T-helper 2 cell treated with Interferon-gamma antibody and Interleukin-4, amounts not matched to agents 5 μg/mL and 100 μg/mL, for 36 hours (primary cell): ENCODE data around the gene AGAP1.

Experiments
- DNase-seq: peaks from one replicate; pipeline ENCODE4 v3.0.0; 2021; ENCODE audit warnings: low spot score
- H3K27ac Mint-ChIP-seq: one replicate; pipeline ENCODE4 v1.8.0; 2021; ENCODE audit warnings: mild to moderate bottlenecking, mixed read lengths
- H3K27me3 Mint-ChIP-seq: one replicate; pipeline ENCODE4 v1.8.0; 2021; ENCODE audit warnings: low read depth, mixed read lengths
- H3K36me3 Mint-ChIP-seq: one replicate; pipeline ENCODE4 v1.8.0; 2021; ENCODE audit warnings: low read depth, mixed read lengths
- H3K4me1 Mint-ChIP-seq: one replicate; pipeline ENCODE4 v1.8.0; 2021; ENCODE audit warnings: low read depth, mixed read lengths
- H3K4me3 Mint-ChIP-seq: one replicate; pipeline ENCODE4 v1.8.0; 2022; ENCODE audit warnings: mild to moderate bottlenecking, moderate library complexity, mixed read lengths
- H3K9me3 Mint-ChIP-seq: one replicate; pipeline ENCODE4 v1.8.0; 2021; ENCODE audit warnings: mixed read lengths

The AGAP1 gene

DNA sequence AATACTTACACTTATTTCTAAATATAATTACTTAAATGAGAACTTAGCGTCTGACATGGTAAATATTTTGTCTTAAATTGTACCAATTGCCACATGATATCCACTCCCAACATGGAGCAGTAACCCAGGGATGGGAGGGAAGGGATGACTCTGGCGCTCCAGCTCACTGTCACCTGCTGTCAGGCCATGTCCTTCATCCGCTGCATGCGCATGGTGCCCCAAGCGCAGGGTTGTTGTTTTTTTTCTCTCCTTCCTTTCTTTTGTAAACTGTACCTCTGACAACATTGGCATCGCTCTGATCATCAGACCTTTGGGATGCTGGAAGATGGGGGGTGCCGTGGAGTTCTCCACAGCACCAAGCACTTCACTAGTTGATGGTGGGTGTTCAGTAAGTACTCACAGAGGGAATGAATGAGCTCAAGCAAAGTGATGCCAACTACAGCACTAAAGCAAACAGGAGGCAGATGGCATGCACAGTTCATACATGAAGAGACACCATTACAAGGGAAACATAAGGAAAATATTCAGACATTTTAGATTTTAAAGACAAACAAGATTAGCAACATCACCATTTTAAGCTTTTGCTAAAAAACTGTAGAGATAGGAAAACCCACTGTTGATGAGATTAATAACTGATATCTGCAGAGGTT lies 426.5 kb downstream of the AGAP1 start:
- no peak overlapping the region for H3K4me3 Mint-ChIP-seq
- no peaks in the 10 kb centered on the region for H3K4me1 Mint-ChIP-seq

GRCh38 chr2:235921508-235922191 lies 427.8 kb downstream of the AGAP1 start:
- H3K4me1 Mint-ChIP-seq: no peaks in the 10 kb centered on the region
- no peaks in the 10 kb centered on the region for H3K9me3 Mint-ChIP-seq
- DNase-seq: no peak
- H3K27ac Mint-ChIP-seq: no peak overlapping the region
- H3K27me3 Mint-ChIP-seq: no peaks in the 10 kb centered on the region
- H3K4me3 Mint-ChIP-seq: no peak overlapping the region
- no peaks in the 10 kb centered on the region for H3K36me3 Mint-ChIP-seq

More for the DNA sequence above, 426.5 kb downstream of the AGAP1 start:
- H3K36me3 Mint-ChIP-seq: no peaks in the 10 kb centered on the region
- DNase-seq: no peak
- H3K27me3 Mint-ChIP-seq: no peaks in the 10 kb centered on the region
- H3K27ac Mint-ChIP-seq: no peak overlapping the region
- H3K9me3 Mint-ChIP-seq: no peaks in the 10 kb centered on the region

DNA sequence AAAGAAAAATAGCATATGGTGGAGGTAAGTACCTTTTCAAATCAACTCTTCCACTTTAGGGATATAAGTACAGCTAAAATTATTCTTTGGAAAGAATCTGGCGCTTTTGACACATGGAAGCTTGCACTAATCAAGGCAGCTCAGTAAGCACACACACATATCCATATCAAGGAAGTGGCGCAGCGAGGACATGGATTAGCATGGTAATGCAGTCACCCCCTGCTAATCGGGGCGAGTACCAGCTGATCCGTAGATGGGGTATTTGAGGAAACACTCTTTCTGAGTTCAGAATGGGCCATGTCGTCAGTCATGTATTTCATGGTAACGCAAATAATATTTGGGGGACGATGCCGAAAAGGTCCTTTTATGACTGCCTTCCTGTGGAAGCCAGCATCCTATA lies 429.0 kb downstream of the AGAP1 start:
- Mint-ChIP-seq H3K27ac (no peak overlapping the region), H3K9me3 (no peaks in the 10 kb centered on the region), H3K4me1 (no peaks in the 10 kb centered on the region), H3K36me3 (no peaks in the 10 kb centered on the region), H3K27me3 (no peaks in the 10 kb centered on the region), H3K4me3 (no peak overlapping the region)
- no peak for DNase-seq

- DNase-seq: no peak
- H3K9me3 Mint-ChIP-seq: no peaks in the 10 kb centered on the region
- H3K27ac Mint-ChIP-seq: no peak overlapping the region
- no peaks in the 10 kb centered on the region for H3K36me3 Mint-ChIP-seq
- no peak overlapping the region for H3K4me3 Mint-ChIP-seq
- no peaks in the 10 kb centered on the region for H3K27me3 Mint-ChIP-seq
- no peaks in the 10 kb centered on the region for H3K4me1 Mint-ChIP-seq
Observed at GRCh38 chr2:235923859-235924674, 430.2 kb downstream of the AGAP1 start.

- Mint-ChIP-seq H3K27ac (no peak overlapping the region), H3K9me3 (no peaks in the 10 kb centered on the region), H3K4me1 (no peaks in the 10 kb centered on the region), H3K4me3 (no peak overlapping the region), H3K36me3 (no peaks in the 10 kb centered on the region), H3K27me3 (no peaks in the 10 kb centered on the region)
- no peak for DNase-seq
Observed at GRCh38 chr2:235924675-235925063, 430.8 kb downstream of the AGAP1 start.

DNA sequence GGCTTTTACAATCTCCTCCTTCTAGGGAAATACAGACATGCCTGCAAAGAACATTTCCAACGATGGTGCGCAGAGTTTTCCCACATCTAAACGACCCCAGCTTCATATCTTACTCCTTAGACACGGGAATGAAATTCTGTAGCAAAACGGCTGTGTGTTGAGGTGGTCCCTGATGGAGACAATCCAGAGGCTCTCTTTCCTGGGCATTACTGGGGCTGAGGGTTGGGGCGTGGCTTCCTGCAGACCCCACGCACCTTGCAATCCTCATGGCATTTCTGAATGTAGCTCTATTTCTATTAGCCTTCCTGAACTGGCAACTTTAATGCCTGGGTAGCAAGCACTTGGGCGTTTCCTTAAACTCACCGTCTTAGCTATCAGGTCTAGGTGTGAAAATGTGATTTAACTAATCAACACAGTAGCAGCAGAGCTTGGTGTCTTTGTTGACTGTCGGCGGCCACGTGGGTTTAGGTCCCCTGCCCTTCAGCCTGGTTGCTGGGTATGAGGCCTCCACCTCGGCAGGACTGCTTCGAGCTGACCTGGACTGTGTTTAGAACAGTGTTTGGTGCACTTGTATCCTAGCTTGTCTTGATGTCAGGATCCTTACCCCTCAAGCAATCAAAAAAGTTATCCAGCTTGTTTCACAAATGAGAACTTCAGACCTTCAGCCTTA lies 431.5 kb downstream of the AGAP1 start:
- Mint-ChIP-seq H3K27ac (no peak overlapping the region), H3K27me3 (no peaks in the 10 kb centered on the region), H3K9me3 (no peaks in the 10 kb centered on the region), H3K36me3 (no peaks in the 10 kb centered on the region), H3K4me3 (no peak overlapping the region), H3K4me1 (no peaks in the 10 kb centered on the region)
- no peak for DNase-seq

GRCh38 chr2:235926229-235926628 lies 432.4 kb downstream of the AGAP1 start:
- Mint-ChIP-seq H3K9me3 (no peaks in the 10 kb centered on the region), H3K4me3 (no peak overlapping the region), H3K27me3 (no peaks in the 10 kb centered on the region), H3K36me3 (no peaks in the 10 kb centered on the region), H3K27ac (no peak overlapping the region), H3K4me1 (no peaks in the 10 kb centered on the region)
- DNase-seq: no peak

- H3K4me1 Mint-ChIP-seq: no peaks in the 10 kb centered on the region
- no peak for DNase-seq
- no peaks in the 10 kb centered on the region for H3K9me3 Mint-ChIP-seq
- no peaks in the 10 kb centered on the region for H3K27me3 Mint-ChIP-seq
- H3K4me3 Mint-ChIP-seq: no peak overlapping the region
- no peak overlapping the region for H3K27ac Mint-ChIP-seq
- no peaks in the 10 kb centered on the region for H3K36me3 Mint-ChIP-seq
Observed at GRCh38 chr2:235928751-235929370, 435.0 kb downstream of the AGAP1 start.

DNA sequence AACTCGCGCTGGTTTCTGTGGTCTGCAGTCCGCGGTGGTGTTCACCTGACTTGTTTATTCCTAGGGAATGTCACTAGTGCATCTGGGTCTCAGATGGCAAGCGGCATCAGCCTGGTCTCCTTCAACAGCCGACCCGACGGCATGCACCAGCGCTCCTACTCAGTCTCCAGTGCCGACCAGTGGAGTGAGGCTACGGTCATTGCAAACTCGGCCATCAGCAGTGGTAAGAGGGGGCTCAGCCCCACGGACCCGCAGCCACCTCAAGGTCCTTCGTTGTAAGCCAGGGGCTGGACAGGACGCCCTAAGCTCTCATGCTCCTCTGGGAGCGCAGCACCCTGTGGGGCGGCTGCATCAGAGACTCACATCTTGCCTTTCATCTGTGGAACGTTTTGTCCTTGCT lies 436.9 kb downstream of the AGAP1 start:
- H3K36me3 Mint-ChIP-seq: no peaks in the 10 kb centered on the region
- no peak overlapping the region for H3K27ac Mint-ChIP-seq

GRCh38 chr2:235931676-235932075 lies 437.8 kb downstream of the AGAP1 start:
- Mint-ChIP-seq H3K4me3 (no peak overlapping the region), H3K9me3 (peaks cover 7% of the 10 kb centered on the region), H3K36me3 (no peaks in the 10 kb centered on the region), H3K27me3 (peaks cover 2% of the 10 kb centered on the region), H3K4me1 (no peaks in the 10 kb centered on the region), H3K27ac (no peak overlapping the region)
- no peak for DNase-seq

More for the DNA sequence above, 436.9 kb downstream of the AGAP1 start:
- DNase-seq: no peak
- H3K4me3 Mint-ChIP-seq: no peak overlapping the region
- H3K4me1 Mint-ChIP-seq: no peaks in the 10 kb centered on the region
- no peaks in the 10 kb centered on the region for H3K9me3 Mint-ChIP-seq
- H3K27me3 Mint-ChIP-seq: no peaks in the 10 kb centered on the region

- Mint-ChIP-seq H3K9me3 (peaks cover 10% of the 10 kb centered on the region), H3K4me3 (no peak overlapping the region), H3K27me3 (peaks cover 3% of the 10 kb centered on the region), H3K36me3 (no peaks in the 10 kb centered on the region), H3K27ac (no peak overlapping the region), H3K4me1 (no peaks in the 10 kb centered on the region)
- DNase-seq: no peak
Observed at GRCh38 chr2:235934059-235934773, 440.4 kb downstream of the AGAP1 start.

GRCh38 chr2:235934774-235935484 lies 441.1 kb downstream of the AGAP1 start:
- H3K27ac Mint-ChIP-seq: no peak overlapping the region
- peaks cover 6% of the 10 kb centered on the region for H3K27me3 Mint-ChIP-seq
- peaks cover 10% of the 10 kb centered on the region for H3K9me3 Mint-ChIP-seq
- no peak for DNase-seq
- no peak overlapping the region for H3K4me3 Mint-ChIP-seq
- H3K4me1 Mint-ChIP-seq: no peaks in the 10 kb centered on the region
- no peaks in the 10 kb centered on the region for H3K36me3 Mint-ChIP-seq

GRCh38 chr2:235935773-235936172 lies 441.9 kb downstream of the AGAP1 start:
- Mint-ChIP-seq H3K9me3 (peaks cover 10% of the 10 kb centered on the region), H3K4me1 (no peaks in the 10 kb centered on the region), H3K27ac (no peak overlapping the region), H3K27me3 (peaks cover 8% of the 10 kb centered on the region), H3K36me3 (no peaks in the 10 kb centered on the region), H3K4me3 (no peak overlapping the region)
- DNase-seq: no peak
